GM18526 (cell line): ENCODE measurements around the gene NXPH4.

ENCODE experiments used
- POLR2A ChIP-seq: IDR thresholded peaks from 3 replicates; pipeline ENCODE4 v1.6.1; 2011; ENCODE audit not compliant: insufficient read length; ENCODE audit errors: extremely low read depth

NXPH4 gene

DNA sequence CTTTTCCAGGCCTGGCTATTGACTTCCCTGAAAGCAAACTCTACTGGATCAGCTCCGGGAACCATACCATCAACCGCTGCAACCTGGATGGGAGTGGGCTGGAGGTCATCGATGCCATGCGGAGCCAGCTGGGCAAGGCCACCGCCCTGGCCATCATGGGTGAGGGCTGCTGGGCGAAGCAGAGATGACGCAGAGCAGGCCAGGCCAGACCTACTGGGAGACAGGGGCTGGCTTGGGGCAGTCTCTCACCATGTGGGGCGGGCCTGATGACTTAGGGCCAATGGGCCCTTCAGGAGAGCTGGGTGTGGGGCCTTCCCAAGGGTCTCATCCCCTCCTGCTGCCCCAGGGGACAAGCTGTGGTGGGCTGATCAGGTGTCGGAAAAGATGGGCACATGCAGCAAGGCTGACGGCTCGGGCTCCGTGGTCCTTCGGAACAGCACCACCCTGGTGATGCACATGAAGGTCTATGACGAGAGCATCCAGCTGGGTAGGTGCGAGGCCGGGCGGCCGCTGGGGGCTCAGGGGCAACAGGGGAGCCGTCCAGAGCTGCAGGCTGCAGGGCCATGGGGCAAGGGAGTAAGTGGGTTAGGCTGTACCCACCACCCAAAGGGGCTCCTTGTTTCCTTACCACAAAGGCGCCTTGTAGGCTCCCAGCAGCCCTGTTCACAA lies 36.1 kb upstream of the NXPH4 start:
- no peak for TF ChIP-seq POLR2A

DNA sequence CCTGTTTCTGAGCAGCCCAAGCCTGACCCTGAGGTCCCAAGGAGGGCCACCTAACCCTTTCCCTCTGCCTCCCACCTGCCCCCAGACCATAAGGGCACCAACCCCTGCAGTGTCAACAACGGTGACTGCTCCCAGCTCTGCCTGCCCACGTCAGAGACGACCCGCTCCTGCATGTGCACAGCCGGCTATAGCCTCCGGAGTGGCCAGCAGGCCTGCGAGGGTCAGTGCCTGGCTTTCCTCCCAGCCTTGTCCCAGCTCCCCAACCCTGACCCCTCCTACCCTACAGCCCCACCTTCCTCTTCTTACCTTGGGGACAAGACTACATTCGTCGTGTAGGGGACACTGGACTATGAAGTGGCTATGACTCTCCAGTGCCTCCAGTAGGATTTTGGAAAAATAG lies 35.5 kb upstream of the NXPH4 start:
- no peak for TF ChIP-seq POLR2A

DNA sequence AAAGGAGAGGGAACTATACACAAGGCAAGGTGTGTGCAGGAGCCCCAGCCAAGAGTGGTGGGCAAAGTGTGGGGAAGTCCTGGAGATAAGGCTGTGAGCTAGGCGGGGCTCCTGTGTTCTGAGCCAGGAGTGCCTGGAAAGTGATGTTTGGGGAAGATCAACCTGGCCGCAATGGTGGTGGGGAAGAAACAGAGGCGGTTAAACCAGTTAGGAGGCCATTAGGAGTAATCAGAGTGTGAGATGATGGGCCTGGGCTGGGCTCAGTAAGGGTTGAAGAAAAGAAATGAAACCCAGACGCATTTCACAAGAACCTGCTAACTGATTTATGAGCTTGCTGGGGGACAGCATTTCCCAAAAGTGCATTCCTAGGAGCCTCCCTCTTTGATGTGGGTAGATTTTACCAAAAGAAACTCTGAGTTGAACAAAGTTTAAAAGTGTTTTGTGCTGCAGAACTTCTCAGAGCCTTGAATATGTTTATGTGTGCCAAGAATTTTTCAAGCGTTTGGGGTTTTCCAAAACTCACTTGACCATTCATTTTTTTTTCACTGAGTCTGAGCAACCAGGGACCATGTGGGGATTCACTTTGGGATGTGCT lies 34.9 kb upstream of the NXPH4 start:
- TF ChIP-seq POLR2A = no peak

DNA sequence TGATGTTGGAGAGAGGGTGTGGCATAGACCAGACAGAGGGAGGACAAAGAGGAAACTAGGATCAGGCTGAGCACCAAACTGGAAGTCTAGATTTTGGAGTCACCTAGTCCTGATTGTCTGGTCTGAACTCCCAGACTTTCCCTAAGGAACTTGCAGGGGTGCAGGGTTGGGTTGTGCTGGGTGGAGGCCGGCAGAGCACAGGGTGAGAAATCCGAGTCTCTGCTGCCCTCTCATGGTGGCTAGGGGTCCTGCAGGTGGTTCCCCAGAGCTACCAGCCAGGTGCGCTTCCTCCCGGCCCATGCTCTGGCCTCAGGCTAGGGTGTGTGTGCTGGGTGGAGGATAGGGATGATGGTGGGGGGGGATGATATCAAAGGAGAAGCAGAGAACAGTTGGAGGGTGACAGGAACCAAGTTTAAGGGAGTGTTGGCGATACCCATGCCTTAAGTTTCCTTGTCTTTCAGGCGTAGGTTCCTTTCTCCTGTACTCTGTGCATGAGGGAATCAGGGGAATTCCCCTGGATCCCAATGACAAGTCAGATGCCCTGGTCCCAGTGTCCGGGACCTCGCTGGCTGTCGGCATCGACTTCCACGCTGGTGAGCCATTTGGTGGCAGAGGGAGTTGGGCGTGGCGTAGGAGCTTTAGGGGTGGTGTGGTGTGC lies 33.5 kb upstream of the NXPH4 start:
- no peak for TF ChIP-seq POLR2A

GRCh38 chr12:57183939-57184725 lies 32.5 kb upstream of the NXPH4 start:
- no peak for TF ChIP-seq POLR2A

DNA sequence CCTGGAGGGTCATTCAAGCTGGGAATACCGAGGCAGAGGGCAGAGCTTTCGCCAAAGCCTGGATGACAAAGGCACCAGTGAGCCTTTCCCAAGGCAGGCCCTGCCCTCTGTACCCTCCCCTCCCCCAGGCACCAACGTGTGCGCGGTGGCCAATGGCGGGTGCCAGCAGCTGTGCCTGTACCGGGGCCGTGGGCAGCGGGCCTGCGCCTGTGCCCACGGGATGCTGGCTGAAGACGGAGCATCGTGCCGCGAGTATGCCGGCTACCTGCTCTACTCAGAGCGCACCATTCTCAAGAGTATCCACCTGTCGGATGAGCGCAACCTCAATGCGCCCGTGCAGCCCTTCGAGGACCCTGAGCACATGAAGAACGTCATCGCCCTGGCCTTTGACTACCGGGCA lies 31.2 kb upstream of the NXPH4 start:
- TF ChIP-seq POLR2A = no peak

DNA sequence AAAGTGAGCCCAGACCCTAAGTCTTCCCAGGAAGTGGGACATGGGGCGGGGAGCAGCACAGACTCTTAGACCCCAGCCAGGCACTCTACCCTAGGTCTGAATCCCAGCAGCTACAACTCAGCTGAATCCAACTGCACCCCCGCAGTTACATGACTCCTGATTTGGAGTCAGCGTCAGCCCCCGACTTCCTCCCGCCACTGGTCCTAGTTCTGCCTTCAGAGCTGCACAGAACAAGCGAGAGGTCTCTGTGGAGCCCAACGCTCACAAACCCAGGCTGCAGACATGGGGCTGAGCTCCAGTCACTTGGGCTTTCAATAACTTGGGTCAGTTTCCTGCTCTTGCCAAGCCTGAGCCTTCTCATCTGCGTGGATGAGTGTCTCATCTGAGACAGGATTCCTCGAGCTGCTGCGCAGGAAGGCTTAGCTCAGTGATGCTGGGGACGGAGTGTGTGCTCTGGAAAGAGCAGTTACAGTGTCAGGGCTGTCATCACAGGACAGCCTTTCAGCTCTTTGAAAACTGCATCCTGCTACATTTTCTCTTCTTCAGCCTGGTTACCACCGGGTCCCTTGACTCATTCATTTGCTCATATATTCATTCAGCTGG lies 30.6 kb upstream of the NXPH4 start:
- TF ChIP-seq POLR2A = no peak

- TF ChIP-seq POLR2A = no peak
Measured at GRCh38 chr12:57187222-57188089, 29.1 kb upstream of the NXPH4 start.

DNA sequence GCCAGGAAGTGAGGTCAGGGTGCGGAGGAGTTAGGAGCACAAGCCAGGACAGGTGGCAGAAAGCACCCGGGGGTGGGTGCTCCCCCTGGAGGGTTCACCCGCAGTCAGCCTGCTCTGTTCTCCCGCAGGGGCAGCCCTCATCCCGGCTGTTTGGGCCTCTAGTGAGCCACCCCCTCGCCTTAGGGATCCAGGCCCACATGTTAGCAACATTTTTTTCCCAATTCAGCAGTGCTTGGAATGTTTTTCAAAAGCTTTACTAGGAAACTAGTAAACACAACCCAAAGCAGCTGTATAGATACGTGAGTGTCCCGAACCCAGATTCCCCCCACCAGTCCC lies 28.5 kb upstream of the NXPH4 start:
- TF ChIP-seq POLR2A = no peak

DNA sequence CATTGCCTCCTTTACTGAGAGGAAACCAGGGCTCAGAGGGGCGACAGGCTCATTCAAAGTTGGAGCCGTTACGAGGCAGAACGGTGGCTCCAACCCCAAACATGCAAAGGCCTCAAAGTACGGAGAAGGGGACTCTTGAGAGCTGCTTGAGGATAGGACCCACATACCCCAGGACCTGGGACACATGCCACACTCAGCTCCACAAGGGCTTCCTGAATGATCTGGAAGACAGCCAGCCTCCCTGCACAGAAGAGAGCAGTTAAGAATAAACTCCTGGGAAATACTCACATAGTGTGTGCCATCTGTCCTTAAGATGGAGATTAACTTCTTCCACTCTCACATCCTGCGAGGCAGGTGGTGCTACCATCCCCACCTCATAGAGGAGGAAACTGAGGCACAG lies 26.6 kb upstream of the NXPH4 start:
- TF ChIP-seq POLR2A = no peak

DNA sequence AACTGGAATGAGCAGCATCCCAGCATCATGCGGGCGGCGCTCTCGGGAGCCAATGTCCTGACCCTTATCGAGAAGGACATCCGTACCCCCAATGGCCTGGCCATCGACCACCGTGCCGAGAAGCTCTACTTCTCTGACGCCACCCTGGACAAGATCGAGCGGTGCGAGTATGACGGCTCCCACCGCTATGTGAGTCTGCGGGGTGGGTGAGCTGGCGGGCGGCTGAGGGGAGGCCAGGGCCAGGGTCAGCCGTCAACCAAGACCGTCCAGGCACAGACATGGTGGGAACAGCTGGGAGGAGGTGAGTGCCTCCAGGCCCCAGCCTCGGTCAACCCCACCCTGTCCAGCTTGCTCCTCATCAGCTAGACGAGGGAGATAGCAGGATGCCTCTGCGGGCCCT lies 25.8 kb upstream of the NXPH4 start:
- no peak for TF ChIP-seq POLR2A

GRCh38 chr12:57191410-57191809 lies 25.2 kb upstream of the NXPH4 start:
- TF ChIP-seq POLR2A = no peak

- no peak for TF ChIP-seq POLR2A
Measured at GRCh38 chr12:57192920-57193319, 23.7 kb upstream of the NXPH4 start.

DNA sequence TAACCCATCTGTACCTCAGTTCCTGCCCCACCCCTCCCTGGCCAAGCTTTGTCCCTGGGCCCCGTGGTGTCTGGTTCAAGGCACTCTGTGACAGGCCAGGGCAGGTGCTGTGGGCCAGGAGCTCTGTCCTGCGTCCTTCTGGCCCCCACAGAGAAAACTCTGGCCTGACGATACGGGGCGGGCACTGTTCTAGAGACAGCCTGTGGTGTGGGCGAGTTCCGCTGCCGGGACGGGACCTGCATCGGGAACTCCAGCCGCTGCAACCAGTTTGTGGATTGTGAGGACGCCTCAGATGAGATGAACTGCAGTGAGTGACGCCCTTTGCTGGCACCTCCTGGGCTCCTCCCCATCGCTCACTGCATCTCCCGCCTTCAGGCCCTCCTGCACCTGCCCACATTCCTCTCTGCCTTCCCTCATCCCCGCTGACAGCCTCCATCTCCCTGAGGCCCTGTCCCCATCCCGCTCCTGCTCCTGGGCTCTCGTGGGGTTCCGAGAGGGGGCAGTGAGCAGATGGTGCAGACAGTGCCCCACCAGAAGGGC lies 22.8 kb upstream of the NXPH4 start:
- no peak for TF ChIP-seq POLR2A
